Stimulated activated CD4-positive, alpha-beta T cell treated with anti-CD3 and anti-CD28 coated beads, Interleukin-4, amount 100 ng/mL, for 48 hours (primary cell): ENCODE measurements around the gene R3HDM2.
"Not testable (repeated sequence)": the region's sequence is repeated elsewhere in the genome, so short reads cannot be mapped to it uniquely, and the experiment has no call there.

ENCODE experiments used
- DNase-seq, 2 donors: peaks; one replicate each; pipeline ENCODE4 v3.0.0-alpha.2; 2020; ENCODE audit warnings: low read depth in 2 of 2

R3HDM2 gene

DNA sequence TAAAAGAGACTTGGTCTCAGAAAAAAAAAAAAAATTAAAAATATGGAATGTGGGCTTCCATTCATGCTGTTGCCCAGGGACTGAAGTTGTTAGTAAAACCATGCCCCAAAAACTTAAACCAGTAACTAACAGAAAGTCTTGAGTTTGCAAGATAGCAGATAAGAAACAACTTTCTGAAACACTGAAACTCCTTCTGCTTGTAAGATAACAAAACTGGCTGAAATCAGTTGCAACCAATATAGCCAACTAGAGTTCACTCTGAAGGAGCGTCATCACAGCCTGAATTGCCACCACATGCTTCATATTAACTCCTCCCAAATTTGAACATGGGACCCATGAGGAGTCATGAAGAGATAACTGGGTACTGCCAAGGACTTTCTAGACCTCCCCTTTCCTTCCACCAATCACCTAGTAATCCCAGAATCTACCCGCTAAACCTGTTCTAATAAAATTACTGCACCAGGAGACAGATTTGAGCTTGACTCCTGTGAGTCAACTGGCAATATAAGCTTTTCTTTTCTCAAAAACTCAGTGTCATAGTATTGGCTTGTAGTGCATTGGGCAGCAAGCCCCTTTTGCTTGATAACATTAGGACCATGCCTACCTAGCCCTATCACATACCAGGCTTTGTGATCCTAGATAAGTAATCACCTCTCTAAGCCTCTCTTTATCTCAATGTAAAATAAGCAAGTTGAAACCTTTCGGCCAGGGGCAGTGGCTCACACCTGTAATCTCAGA, 53.6 kb downstream of the R3HDM2 start:
- no peak for DNase-seq

DNA sequence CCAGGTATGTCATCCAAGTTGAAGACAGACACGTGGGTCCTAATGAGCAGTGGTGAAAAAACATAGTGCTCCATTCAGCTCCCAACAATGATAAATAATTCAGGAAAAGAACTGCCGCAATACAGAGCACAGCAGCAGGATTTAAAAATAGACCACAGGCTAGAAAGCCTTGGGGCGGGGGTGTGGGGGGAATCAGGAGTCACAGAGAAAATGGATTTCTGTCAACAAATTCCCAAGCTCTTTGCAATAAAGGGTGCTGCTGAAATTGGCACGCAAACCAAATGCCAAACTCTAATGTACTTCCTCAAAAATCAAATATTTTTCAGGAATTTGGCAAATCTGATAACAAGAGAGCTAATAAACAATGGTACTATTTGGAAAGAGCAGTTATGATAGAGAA, 58.6 kb downstream of the R3HDM2 start:
- no peak for DNase-seq

DNA sequence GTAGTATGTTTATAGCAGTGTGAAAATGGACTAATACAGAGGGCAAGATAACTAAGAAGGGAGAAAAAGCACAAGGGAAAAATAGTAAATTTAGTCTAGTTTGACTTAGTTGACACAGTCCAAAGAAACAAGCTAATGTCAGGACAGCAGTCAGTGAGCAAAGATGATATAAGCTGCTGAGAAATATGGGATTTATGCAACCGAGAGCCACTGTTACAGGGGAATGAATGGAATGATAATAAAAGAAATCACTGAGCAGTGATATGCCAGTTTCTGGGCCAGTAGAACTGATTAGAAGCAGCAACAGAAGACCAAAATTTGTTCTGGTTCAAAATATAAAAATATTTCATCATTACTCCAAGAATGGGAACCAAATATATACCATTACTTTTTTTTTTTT, 60.1 kb downstream of the R3HDM2 start:
- no peak for DNase-seq

DNA sequence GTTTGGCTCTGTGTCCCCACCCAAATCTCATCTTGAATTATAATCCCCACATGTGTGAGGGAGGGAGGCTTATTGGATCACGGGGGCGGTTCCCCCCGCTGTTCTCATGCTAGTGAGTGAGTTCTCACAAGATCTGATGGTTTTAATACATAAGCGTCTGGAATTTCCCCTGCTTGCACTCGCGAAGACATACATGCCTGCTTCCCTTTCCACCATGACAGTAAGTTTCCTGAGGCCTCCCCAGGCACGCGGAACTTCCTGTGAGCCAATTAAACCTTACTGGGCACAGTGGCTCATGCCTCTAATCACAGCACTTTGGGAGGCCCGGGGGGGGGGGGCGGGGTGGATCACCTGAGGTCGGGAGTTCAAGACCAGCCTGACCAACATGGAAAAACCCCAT, 60.8 kb downstream of the R3HDM2 start:
- DNase-seq, result no peak

DNA sequence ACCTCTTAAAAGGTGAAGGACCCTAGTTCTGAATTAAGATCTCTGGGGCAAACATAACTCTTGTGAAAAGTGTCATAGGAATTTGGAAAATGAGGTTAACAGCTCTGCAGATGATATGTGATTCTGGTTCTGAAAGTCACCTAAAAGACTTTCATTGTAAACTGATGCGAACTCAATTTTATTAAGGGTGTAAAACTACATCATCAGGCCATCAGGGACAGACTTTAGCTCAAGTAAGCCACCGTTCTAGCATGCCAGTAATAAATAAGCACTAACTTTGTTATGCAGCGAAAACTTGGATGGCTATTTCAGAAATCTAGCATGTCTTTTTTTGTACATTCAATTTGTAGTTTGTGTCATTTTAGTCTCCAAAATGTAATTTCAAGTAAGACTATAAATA, 61.6 kb downstream of the R3HDM2 start:
- no peak for DNase-seq

DNA sequence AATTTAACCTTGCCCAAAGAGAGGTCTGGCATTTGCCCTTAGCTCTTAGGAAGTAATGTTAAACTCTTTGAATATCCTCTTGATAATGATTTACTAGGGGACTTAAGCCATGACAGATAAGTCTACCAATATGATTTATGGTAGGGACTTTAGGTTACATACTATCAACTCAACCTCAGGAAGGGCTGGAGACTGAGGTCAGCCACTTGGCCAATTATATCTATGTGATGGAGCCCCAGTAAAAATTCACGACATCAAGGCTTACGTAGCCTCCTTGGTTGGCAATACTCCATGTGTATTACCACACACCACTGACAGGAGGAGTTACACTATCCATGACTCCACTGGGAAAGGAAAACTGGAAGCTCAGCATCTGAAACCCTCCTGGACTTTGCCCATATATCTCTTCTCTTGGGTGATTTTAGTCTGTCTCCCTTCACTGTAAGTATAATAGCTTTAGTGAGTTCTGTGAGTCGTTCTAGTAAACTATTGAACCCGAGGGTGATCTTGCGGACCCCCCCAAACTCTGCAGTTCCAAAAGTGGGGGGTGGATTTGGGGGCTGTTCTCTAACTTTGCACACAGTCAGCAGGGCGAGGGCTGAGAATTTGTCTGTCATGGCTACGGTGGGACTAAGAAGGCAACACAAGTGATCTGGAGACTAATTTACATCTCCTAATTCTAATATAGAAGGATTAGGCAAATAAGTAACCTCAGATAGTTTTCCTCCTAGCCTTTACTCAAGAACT, 62.3 kb downstream of the R3HDM2 start:
- DNase-seq, result no peak

DNA sequence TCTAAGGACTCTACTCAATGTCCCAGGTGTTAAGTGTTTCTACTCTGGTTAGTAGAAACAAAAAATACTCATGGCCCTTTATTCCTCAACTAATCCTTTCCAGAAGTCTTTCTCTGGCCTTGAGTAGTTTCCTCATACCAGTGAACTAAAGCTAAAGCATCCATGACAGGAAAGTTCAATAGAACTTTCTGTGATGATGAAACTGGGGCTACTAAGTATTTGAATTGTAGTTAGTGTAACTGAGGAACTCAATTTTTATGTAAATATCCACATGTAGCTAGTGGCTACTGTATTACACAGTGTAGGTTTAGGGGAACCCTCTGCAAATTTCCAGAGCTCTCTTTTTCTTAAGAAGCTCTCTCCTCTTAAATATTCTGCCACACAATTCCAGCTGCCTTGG, 63.7 kb downstream of the R3HDM2 start:
- DNase-seq, result no peak

DNA sequence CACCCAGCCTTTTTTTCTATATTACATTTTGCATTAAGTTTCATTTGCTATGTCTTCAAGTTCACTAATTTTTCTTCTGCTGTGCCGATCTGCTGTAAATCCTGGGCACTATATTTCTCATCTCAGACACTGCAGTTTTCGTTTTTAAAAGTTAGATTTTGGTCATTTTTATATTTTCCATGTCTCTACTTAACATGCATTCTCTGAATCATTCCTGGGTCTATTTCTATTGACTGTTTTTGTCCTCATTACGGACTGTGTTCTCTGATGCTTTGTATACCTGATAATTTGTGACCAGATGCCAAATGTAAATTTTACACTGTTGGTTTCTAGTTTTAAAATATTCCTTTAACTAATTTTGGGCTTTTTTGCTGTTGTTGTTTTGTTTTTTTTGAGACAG, 64.5 kb downstream of the R3HDM2 start:
- no peak for DNase-seq

DNA sequence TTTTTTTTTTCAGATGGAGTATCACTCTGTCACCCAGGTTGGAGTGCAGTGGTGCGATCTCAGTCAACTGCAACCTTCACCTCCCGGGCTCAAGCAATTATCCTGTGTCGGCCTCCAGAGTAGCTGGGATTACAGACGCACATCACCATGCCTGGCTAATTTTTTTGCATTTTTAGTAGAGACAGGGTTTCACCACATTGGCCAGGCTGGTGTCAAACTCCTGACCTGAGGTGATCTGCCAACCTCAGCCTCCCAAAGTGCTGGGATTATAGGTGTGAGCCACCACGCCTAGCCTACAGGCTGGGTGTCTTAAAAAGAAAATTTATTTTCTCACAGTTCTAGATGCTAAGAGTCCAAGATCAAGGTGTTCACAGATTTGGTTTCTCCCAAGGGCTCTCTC, 66.7 kb downstream of the R3HDM2 start:
- DNase-seq, result not testable (repeated sequence)

DNA sequence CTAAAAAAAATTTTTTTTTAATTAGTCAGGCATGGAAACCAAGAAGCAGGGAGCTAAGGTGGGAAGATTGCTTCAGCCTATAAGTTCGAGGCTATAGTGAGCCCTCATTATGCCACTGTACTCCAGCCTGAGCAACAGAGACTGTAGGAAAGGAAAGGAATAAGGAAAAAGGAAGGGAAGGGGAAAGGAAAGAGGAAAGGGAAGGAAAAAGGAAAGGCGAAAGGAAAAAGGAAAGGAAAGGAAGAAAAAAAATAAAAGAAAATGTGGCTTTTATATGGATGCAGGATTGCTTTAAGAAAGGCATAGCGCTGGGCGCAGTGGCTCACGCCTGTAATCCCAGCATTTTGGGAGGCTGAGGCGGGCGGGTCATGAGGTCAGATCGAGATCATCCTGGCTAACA, 70.4 kb downstream of the R3HDM2 start:
- no peak for DNase-seq

DNA sequence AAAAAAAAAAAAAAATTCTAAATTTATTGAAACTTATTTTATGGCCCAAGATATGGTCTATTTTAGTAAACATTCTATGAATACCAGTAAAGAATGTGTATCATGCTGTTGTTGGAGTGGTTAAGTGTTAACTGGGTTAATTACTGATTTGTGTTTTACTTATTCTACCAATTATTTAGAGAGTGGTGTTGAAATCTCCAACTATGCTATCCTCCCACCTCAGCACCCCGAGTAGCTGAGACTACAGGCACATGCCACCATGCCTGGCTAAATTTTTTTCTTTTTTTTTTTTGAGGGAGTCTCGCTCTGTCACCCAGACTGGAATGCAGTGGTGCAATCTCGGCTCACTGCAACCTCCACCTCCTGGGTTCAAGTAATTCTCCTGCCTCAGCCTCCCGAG, 72.2 kb downstream of the R3HDM2 start:
- no peak for DNase-seq

DNA sequence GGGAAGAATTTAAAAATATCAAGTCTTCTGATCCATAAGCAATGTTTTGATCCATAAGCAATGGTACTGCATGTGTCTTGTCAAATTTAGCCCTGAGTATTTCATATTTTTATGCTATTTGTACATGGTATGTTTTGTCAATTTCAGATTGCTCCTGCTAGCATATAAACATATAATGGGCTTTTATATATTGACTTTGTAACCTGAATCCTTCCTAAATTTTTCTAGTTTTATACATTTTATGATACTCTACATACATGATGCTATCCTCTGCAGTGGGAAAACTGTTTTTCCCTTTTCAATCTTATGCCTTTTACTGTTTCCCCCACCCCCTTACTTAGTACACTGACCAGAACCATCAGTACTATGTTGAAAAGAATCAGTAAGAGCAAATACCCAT, 75.1 kb downstream of the R3HDM2 start:
- no peak for DNase-seq

DNA sequence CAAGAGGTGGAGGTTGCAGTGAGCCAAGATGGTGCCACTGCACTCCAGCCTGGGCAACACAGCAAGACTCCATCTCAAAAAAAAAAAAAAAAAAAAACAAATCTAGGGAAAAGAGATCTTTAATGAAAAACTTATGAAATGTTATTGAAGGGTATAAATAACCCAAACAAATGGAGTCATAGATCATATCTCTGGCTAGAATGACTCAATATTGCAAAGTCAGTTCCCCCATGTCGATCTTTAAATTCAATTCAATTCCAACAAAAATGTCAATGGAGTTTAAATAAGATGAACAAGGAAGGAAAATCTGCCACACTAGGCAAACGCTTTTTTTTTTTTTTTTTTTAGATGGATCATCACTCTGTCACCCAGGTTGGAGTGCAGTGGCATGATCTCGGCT, 78.7 kb downstream of the R3HDM2 start:
- no peak for DNase-seq

DNA sequence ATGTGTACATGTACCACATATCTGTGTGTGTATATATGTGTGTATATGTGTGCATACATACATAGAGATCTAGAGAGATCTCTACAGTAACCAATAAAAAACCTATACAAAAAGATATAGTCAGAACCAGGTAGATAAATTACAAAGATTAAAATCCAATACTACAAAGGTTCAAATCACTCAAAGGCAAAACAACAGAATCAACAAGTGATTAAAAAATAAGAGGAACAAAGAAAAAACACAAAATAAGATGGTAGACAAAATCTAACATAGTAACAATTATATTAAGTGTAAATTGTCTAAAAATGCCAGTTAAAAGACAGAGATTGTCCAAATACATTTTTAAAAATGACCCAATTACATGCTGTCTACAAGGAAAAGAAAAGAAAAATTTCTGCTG, 83.6 kb downstream of the R3HDM2 start:
- no peak for DNase-seq

DNA sequence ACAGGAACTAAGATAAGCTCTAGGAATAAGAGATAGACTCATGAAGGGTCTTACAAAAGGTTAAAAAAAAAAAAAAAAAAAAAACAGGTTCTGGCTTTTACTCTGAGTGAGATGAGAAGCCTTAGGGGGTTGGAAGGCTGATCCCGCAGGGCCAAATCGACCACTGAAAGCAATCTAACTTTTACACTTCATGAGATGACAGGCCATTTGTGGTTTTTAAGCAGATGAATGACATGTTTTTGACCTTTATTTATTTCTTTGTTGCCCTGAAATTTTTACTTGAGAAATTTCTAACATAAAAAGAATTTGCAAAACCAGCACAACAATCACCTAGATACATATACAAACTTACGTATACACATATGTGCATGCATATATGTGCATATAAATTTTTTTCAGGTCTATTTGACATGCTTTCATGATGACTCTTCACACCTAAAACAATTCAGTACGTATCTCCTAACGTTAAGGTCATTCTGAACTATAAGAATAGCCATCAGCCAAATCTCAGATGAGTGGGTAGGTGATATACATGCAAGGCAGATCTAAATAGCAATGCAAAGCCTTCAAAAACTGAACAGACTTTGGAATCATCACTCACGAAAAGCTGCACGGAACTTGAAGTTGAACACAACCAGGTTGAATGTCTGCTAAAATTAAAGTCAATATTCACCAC, 87.0 kb downstream of the R3HDM2 start:
- DNase-seq, result no peak

DNA sequence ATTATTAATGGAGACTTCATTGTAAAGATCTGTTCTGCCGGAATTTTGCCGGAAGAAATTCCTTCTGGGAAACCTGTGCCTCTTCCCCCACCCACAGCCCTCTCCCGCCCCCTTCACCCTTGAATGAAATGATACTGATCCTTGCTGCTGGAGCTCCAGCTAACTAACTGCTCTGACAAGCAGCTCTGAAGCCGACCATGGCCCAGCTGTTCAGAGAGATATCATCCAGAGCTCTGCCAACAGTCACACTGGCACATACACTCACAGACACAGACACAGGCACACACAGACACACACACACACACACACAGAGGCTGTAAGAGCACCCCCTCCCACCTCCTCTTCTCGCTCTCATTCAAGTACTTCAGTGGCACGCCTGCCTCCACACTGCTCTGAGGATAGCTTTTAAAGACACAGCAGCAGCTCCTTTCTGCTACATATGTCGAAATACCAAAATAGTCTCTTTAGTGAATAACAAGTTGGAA, 88.6 kb downstream of the R3HDM2 start:
- no peak for DNase-seq

DNA sequence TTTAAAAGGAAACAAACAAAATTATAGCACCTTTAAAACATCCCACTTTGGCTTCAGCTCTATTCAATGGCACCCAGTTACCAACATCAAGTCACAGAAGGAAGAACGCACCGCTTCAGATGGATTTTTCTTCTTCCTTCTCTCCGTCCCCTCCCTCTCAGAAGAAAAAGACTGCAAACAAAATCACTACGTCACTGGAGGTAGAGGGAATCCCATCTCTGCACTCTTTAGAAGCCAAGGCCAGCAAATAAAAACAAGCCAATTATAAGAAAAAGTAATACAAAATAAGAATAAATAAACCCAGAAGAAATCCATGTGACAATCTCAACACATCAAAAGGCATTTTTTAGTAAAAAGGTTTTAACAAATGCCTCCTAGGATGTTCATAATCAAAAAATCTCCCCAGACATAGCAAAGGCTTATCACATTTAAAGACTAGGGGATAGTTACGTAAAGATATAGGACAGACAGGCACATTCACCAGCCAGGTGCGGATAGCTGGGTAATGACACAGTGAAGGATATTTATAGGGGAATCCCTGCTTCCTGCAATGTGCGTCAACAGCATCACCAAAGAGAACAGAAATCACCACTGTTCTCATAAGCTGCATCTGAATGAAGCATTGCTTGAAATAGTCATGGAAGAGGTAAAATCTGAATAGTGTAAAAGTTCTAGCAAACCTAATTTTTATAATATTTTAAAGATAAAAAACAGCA, 89.4 kb downstream of the R3HDM2 start:
- DNase-seq, result no peak

DNA sequence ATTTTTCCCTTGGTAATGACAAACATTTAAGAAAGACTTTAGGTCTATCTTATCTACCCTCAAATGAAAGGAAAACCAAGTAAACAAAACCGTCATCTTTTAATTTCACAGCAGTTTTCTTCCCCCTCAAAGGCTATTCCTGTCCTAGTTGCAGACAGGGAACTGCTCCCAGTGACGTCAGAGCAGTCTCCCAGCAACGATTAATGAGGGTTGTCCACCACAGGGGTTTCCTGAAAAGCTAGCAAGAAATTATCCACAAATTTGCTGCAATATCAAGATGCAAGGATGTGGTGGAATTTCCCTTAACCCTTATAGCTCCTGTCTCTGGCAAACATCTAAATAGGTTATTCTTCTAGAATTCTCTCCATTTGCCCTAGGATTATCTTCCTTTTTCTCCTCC, 90.7 kb downstream of the R3HDM2 start:
- no peak for DNase-seq

DNA sequence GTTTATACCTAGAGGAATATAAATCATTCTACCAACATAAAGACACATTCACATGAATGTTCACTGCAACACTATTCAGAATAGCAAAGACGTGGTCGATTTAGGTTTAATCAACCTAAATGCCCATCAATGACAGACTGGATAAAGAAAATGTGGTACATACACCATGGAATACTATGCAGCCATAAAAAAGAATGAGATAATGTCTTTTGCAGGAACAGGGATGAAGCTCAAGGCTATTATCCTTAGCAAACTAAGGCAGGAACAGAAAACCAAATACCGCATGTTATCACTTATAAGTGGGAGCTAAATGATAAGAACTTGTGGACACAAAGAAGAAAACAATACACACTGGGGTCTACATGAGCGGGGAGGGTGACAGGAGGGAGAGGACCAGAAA, 94.5 kb downstream of the R3HDM2 start:
- DNase-seq, result not testable (repeated sequence)

DNA sequence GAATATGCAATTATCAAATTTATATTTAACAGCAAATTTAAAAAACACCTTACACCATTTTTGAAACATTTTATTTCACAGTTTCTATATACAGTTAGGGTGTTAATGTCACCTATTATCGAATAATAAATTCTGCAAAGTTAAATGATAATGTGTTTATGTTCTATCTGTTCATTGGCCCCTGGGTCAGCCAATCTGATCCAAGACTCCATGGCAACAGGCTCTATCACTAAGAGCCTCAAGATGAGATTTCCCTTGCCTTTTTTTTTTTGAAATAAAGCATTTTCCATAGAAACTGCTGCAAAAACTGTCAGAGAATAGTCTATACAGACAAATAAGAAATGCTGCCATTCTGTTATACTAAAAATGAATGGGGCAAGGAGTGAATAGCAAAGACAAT, 96.6 kb downstream of the R3HDM2 start:
- DNase-seq, result no peak

DNA sequence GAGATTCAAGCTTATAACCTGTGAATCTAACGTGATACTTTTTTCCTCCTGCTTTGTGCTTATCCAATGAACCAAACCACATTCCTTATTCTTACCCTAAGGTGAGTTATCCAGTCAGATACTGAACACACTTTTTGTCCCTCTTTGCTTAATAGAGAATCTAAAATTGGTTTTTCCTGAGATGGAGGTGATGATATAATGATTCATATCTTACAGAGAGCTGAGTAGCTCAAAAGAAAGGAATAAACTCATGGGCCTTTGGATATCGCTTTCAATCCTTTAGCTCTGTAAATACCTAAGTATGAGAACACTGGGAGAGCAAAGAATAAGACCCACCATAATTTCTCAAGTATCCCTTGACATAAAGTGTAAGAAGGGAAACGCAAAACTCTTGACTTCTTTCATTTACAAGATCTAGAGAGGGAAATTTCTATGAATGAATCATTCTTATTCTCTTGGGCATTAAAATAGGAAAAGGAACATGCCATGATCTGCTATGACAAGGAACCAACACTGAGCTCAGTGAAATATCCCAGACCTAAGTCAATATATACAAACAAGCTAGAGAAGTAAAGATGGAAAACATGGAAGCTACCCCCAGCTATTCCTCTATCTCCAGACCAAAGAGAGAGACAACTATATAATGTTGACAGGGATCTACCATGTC, 98.1 kb downstream of the R3HDM2 start:
- DNase-seq, result no peak

DNA sequence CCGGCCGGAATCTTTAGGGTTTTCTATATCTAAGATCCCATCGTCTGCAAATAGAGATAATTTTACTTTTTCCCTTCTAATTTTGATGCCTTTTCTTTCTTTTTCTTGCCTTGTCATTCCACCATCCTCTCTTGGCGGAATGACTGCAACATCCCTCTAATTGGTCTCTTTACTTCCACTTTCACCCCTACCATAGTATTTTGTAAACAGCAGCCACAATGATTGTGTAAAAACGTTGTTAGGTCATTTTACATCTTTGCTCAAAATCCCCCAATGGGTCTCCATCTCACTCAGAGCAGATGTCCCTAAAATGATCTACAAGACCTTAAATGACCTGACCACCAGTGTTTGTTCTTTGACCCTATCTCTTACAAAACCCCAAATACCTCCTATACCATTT, 99.9 kb downstream of the R3HDM2 start:
- no peak for DNase-seq
